ENCODE results near the gene PSMA2.

- TF ChIP-seq, protein P1, sequence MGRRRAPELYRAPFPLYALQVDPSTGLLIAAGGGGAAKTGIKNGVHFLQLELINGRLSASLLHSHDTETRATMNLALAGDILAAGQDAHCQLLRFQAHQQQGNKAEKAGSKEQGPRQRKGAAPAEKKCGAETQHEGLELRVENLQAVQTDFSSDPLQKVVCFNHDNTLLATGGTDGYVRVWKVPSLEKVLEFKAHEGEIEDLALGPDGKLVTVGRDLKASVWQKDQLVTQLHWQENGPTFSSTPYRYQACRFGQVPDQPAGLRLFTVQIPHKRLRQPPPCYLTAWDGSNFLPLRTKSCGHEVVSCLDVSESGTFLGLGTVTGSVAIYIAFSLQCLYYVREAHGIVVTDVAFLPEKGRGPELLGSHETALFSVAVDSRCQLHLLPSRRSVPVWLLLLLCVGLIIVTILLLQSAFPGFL (CRISPR knock-in tag; IDR thresholded peaks at IDR 0.05; ENCODE audit: borderline replicate concordance), result no peak
- TF ChIP-seq, protein P2, sequence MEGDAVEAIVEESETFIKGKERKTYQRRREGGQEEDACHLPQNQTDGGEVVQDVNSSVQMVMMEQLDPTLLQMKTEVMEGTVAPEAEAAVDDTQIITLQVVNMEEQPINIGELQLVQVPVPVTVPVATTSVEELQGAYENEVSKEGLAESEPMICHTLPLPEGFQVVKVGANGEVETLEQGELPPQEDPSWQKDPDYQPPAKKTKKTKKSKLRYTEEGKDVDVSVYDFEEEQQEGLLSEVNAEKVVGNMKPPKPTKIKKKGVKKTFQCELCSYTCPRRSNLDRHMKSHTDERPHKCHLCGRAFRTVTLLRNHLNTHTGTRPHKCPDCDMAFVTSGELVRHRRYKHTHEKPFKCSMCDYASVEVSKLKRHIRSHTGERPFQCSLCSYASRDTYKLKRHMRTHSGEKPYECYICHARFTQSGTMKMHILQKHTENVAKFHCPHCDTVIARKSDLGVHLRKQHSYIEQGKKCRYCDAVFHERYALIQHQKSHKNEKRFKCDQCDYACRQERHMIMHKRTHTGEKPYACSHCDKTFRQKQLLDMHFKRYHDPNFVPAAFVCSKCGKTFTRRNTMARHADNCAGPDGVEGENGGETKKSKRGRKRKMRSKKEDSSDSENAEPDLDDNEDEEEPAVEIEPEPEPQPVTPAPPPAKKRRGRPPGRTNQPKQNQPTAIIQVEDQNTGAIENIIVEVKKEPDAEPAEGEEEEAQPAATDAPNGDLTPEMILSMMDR (IDR thresholded peaks at IDR 0.05), result no peak
- no peak for TF ChIP-seq GABPB1 (CRISPR knock-in tag; IDR thresholded peaks at IDR 0.05)
- no peak for TF ChIP-seq TEAD4 (CRISPR knock-in tag; IDR thresholded peaks at IDR 0.05)
- no peak for TF ChIP-seq STAT6 (CRISPR knock-in tag; conservative IDR thresholded peaks at IDR 0.05; ENCODE audit: low read depth)
- TF ChIP-seq USF1 (CRISPR knock-in tag; IDR thresholded peaks at IDR 0.05), result no peak
- TF ChIP-seq, protein P3, sequence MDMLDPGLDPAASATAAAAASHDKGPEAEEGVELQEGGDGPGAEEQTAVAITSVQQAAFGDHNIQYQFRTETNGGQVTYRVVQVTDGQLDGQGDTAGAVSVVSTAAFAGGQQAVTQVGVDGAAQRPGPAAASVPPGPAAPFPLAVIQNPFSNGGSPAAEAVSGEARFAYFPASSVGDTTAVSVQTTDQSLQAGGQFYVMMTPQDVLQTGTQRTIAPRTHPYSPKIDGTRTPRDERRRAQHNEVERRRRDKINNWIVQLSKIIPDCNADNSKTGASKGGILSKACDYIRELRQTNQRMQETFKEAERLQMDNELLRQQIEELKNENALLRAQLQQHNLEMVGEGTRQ (CRISPR knock-in tag; IDR thresholded peaks at IDR 0.05), result no peak
- TF ChIP-seq, protein P4, sequence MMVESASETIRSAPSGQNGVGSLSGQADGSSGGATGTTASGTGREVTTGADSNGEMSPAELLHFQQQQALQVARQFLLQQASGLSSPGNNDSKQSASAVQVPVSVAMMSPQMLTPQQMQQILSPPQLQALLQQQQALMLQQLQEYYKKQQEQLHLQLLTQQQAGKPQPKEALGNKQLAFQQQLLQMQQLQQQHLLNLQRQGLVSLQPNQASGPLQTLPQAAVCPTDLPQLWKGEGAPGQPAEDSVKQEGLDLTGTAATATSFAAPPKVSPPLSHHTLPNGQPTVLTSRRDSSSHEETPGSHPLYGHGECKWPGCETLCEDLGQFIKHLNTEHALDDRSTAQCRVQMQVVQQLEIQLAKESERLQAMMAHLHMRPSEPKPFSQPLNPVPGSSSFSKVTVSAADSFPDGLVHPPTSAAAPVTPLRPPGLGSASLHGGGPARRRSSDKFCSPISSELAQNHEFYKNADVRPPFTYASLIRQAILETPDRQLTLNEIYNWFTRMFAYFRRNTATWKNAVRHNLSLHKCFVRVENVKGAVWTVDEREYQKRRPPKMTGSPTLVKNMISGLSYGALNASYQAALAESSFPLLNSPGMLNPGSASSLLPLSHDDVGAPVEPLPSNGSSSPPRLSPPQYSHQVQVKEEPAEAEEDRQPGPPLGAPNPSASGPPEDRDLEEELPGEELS (CRISPR knock-in tag; IDR thresholded peaks at IDR 0.05), result no peak
Measured at GRCh38 chr7:42945821-42946626, 14.1 kb upstream of the PSMA2 start.
